Aorta (tissue), 5 donors: ENCODE measurements around the gene LINGO3. TPM values are rescaled to one million over a fixed set of nuclear protein-coding genes. Genes with fewer than 3 reads are reported as not detected.

Experiments
- ATAC-seq: fragments of 200-7000 bp; cut with Tn5 transposase; one replicate; pipeline ENCODE4 v1.9.1; 2022; ENCODE audit warnings: moderate library complexity; ENCODE audit not compliant: low FRiP score
- DNase-seq, 2 donors: peaks; one replicate each; pipeline ENCODE4 v3.0.0-alpha.2; 2020
- H3K27ac ChIP-seq, 2 donors: one replicate each; pipeline ENCODE4 v1.5.1; 2013; ENCODE audit warnings: low read length in 2 of 2, mild to moderate bottlenecking in 2 of 2, moderate library complexity in 2 of 2, control low read depth in 1 of 2, inconsistent platforms in 1 of 2, low read depth in 1 of 2
- H3K27me3 ChIP-seq, 2 donors: one replicate each; pipeline ENCODE4 v1.6.1; 2013; ENCODE audit warnings: control low read depth in 1 of 2, low read length in 1 of 2, mild to moderate bottlenecking in 1 of 2, moderate library complexity in 1 of 2; ENCODE audit not compliant: insufficient read depth in 2 of 2, control insufficient read depth in 1 of 2
- H3K36me3 ChIP-seq, 2 donors: one replicate each; pipeline ENCODE4 v1.6.1; 2013; ENCODE audit warnings: control low read depth in 1 of 2, low read length in 1 of 2, mild to moderate bottlenecking in 1 of 2; ENCODE audit not compliant: insufficient read depth in 2 of 2, control insufficient read depth in 1 of 2
- H3K4me1 ChIP-seq, 2 donors: one replicate each; pipeline ENCODE4 v1.6.1; 2013; ENCODE audit warnings: low read length in 2 of 2, control low read depth in 1 of 2, mild to moderate bottlenecking in 1 of 2, moderate library complexity in 1 of 2; ENCODE audit not compliant: insufficient read depth in 2 of 2, control insufficient read depth in 1 of 2
- H3K4me3 ChIP-seq, 2 donors: one replicate each; pipeline ENCODE4 v1.5.1; 2013; ENCODE audit warnings: low read length in 2 of 2, control low read depth in 1 of 2, mild to moderate bottlenecking in 1 of 2
- H3K9me3 ChIP-seq: one replicate; pipeline ENCODE4 v1.6.1; 2013; ENCODE audit warnings: mild to moderate bottlenecking, low read length; ENCODE audit not compliant: control insufficient read depth
- WGBS, 2 donors: extraction: QIAGEN DNeasy Blood & Tissue Kit; methylation state at CpG; one replicate each; pipeline ENCODE4 v1.1.7; 2013; 5-methylcytosine and 5-hydroxymethylcytosine counted together
- intact Hi-C, 2 donors: fragments of 100-400 bp; cut with DNase I; formaldehyde crosslinking; loops; one replicate each; pipeline versions ENCODE4 v1.14.2 to v1.15.0; 2022
- polyA plus RNA-seq, 2 donors: library from polyadenylated mRNA; stranded (reverse); fragments of 200-250 nt; gene quantifications; one replicate each; pipeline ENCODE4 v1.2.3, GENCODE V29; 2013
- total RNA-seq, 2 donors: library from RNA; stranded (reverse); fragmentation: NEBNext Ultra II Directional; extraction: Animal tissue kit (Norgen Biotek cat#: 25700); gene quantifications; one replicate each; pipeline ENCODE4 v1.2.1, GENCODE V29; 2021
- donor health status: healthy with polysubstance abuse.
- donor health status: Bipolar disorder and iron deficiency.
- donor health status: DM: no; HTN: no; CAD: no.
- donor health status: DM: no; HTN: no; CAD: no.
- donor health status: DM: yes; HTN: yes; CAD: no.

LINGO3 gene
- total and polyA plus RNA-seq, 4 donors, result 0.08 TPM; not detected in 3

DNA sequence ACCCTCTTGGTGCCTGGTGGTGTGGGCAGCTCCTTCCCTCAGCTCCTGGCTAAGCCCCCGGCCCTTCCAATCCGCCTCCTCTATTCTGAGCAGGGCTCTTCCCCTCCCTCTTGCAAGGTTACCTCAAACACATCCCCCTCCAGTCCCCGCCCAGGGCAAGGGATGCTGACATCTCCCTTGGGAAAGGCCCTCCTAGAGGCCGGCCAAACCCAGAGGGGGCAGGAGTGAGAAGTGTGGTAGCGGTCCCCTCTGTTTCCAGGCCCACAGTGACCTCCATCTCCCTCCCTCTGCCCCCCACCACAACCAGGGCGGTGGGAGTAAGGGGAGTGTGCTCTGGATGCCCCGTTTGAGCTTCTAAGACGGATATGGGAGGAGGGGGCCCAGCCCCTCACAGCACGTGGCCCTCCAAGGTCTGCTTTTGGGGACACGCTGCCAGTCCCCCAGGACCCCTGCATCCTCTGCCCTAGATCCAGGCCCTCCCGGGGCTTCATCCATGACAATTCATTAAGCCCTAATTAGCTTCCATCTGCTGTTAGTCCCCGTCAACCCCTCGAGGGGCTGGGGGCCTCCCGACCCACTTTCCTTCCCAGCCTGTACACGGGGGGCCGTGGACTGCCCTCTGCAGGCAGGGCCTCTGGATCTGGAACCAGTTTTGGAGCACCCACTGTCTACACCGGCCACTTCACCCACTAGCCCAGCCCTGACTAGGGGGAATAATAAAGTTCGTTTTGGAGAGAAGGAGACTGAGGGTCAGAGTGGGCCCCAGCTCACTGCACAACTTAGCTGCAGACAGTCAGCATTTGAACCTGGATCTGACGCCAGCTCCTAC lies 2.3 kb downstream of the LINGO3 start:
- 76 to 82% methylated on average over 19 of the region's 19 CpGs for WGBS, 2 donors
- Histone ChIP-seq H3K4me1 (no peaks in the 10 kb centered on the region), H3K9me3 (no peaks in the 10 kb centered on the region), H3K27me3 (no peaks in the 10 kb centered on the region), H3K4me3 (no peak overlapping the region), H3K36me3 (no peaks in the 10 kb centered on the region), H3K27ac (no peak overlapping the region)
- DNase-seq (no peak), ATAC-seq (no peak)
- intact Hi-C loops, result no loop called here

DNA sequence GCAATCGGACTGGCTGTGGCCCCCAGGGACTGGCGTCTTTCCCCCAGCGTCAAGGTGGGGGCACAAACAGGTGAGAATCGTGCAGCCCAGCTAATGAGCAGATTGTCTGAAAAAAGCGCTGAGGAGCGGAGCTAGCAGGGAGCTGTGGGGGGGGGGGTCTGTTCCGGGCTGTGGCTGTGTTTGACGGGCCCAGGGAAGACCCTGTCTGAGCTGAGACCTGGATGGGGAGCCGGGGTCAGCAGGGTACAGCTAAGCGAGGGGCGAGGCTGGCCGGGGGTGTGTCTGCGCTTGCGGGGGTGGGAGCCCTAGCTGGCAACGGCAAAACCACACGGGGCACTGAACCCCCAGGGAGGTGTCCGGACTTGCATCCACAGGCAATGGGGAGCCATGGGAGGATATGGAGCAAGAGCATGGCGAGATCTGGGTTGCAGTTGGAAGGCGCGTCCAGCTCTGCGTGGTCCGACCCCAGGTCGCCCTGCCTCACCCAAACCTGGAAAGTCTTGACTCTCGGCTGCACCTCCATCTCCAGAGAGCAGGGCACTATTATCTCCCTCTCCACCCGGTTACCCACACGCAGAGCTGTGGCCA lies 4.6 kb downstream of the LINGO3 start:
- H3K27me3 ChIP-seq, result no peaks in the 10 kb centered on the region
- no peak for ATAC-seq
- intact Hi-C loops, result no loop called here

DNA sequence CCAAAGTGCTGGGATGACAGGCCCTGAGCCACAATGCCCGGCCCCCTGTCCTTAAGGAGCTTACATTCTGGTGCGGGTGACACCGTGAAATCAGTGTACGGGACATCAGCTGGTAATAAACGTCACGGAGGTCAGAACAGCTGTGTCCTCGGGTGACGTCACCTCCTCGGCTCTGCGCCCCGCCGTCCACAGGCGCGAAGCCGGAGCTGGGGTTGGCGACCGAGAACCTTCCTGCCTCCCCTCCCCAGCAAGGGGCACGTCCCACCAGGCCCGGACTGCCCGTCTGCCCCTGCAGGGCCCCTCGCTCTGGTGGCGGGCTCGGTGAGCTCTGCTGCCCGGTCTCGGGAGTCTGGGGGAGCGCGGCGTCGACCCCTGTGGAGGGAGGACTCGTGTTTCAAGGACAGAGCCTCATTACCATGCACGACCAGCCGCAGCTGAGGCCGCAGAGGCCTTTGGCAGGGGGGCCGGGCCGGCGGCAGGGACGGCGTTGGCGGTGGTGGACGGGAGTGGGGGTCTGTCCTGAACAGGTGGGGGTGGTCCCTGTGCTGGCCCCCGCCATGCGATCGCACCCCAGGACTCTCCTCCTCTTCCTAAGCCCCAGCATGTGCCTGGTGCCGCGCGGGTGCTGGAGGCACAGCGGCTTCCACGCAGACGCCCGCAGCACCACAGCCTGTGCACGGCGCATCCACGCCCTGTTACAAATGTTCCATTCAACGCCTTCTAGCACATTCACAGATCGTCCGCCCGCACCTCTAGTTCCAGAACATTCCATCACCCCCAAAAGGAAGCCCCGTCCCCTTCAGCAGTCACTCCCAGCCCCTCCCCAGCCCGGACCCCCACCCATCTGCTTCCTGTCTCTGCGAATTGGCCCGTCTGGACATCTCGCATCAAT lies 5.4 kb downstream of the LINGO3 start:
- Histone ChIP-seq H3K4me3 (no peak overlapping the region), H3K27ac (no peak overlapping the region), H3K27me3 (no peaks in the 10 kb centered on the region), H3K9me3 (no peaks in the 10 kb centered on the region), H3K36me3 (no peaks in the 10 kb centered on the region), H3K4me1 (no peaks in the 10 kb centered on the region)
- 18 to 22% methylated on average over 61 to 62 of the region's 62 CpGs for WGBS, 2 donors
- intact Hi-C loops, result no loop called here
- DNase-seq, result peak in 1 of 2 donors; percentile 65
- peak; percentile 49 for ATAC-seq

More for the DNA sequence above, 4.6 kb downstream of the LINGO3 start:
- no peak for DNase-seq
- Histone ChIP-seq H3K36me3 (no peaks in the 10 kb centered on the region), H3K4me1 (no peaks in the 10 kb centered on the region), H3K9me3 (no peaks in the 10 kb centered on the region), H3K4me3 (no peak overlapping the region), H3K27ac (no peak overlapping the region)
- 80 to 82% methylated on average over 26 of the region's 26 CpGs for WGBS, 2 donors

DNA sequence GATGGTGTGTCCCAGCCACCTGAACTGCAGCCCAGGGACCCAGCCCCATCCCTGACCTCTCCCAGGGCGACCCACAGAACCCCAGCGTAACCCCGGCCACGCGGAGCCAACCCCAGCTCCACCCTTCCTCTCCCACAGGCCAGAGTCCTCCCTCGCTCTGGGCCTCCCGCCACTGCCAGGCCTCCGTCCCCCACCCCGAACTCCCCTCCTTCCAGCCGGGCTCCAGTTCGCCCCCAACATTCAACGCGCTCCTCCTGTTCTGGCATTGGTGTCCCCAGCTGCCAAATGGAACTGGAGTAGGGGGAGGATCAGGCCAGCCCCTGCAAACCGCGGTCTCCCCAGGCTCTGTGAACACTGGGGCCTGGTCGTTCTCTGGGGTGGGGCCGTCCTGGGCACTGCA lies 7.4 kb downstream of the LINGO3 start:
- intact Hi-C loops, result no loop called here
- Histone ChIP-seq H3K4me1 (no peaks in the 10 kb centered on the region), H3K36me3 (no peaks in the 10 kb centered on the region), H3K4me3 (no peak overlapping the region), H3K27me3 (no peaks in the 10 kb centered on the region), H3K9me3 (no peaks in the 10 kb centered on the region), H3K27ac (no peak overlapping the region)
- 78 to 82% methylated on average over 15 to 17 of the region's 17 CpGs for WGBS, 2 donors
- no peak for DNase-seq
- ATAC-seq, result no peak

DNA sequence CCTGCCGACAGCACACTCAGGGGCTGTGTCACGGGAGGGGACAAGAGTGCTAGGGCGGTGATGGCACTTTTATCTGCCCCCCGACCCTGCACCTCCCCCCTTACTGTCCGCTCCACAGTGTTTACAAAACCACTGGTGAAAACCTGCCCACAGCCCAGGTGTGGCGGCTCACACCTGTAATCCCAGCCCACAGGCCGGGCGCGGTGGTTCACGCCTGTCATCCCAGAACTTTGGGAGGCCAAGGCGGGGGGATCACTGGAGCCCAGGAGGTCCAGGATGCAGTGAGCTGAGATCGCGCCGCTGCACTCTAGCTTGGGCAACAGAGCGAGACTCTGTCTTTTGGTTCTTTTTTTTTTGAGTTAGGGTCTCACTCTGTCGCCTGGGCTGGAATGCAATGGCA lies 11.8 kb downstream of the LINGO3 start:
- DNase-seq, result peak in 1 of 2 donors; percentile 42
- Histone ChIP-seq H3K27me3 (no peaks in the 10 kb centered on the region), H3K4me1 (no peaks in the 10 kb centered on the region), H3K9me3 (no peaks in the 10 kb centered on the region), H3K36me3 (no peaks in the 10 kb centered on the region), H3K4me3 (no peak overlapping the region), H3K27ac (no peak overlapping the region)
- 93 to 95% methylated on average over 16 of the region's 16 CpGs for WGBS, 2 donors
- ATAC-seq, result no peak
- intact Hi-C loops, result no loop called here

DNA sequence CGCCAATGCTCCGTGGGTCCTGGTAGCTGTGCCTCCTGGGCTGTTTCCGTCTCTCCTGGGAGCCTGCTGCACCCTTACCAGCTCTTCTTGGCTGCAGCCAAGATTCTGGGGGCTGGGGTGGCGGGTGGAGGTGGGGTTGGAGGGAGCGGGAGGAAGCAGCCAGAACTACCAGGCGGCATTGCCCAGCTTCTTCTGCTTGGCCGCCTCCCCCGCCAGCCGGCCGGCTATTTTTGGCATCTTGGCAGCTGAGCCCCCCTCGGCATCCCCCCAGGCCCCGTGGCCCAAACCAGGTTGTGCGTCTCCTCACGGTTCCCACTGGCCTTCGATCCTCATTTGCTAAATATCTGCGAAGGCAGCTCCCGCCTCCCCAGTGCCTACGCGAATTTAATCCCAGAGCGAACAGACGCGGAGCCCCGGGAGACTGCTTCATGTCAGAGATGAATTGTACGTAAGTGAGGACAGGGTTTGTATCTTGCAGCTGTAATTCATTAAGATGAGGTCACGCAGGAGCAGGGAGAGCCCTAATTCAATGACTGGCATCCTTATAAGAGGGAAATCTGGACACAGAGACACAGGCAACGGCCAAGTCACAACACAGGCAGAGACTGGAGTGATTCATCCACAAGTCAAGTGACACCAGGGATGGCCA lies 13.1 kb downstream of the LINGO3 start:
- no peaks in the 10 kb centered on the region for H3K4me1 ChIP-seq
- H3K9me3 ChIP-seq, result no peaks in the 10 kb centered on the region
- H3K27me3 ChIP-seq, result no peaks in the 10 kb centered on the region
- WGBS, 2 donors, result 1 to 4% methylated on average over 26 of the region's 26 CpGs
- ATAC-seq, result peak; percentile 44
- H3K27ac ChIP-seq, result no peak overlapping the region
- no peaks in the 10 kb centered on the region for H3K36me3 ChIP-seq
- peak overlapping the region in 1 of 2 donors; percentile 22 for H3K4me3 ChIP-seq
- DNase-seq, result peak; percentile 54 to 78
- intact Hi-C loops, result no loop called here

DNA sequence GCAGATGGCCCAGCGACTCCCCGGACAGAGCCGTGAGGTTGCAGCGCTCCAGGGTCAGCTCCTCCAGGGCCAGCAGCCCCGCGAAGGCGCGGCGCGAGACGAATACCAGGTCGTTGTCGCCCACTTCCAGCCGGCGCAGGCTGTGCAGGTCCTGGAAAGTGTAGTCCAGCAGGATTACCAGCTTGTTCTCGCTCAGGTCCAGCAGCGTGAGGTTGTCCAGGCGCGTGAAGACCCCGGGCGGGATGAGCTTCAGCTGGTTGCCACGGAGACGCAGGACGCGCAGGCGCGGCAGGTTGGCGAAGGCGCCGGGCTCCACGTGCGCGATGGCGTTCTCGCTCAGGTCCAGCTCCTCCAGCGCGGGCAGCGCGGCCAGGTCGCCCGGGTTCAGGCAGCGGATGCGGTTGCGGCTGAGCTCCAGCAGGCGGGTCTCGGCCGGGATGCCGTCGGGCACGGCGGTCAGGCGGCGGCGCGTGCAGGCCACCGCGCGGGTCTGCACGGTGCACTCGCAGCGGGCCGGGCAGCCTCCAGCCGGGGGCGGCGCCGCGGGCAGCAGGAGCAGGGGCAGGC lies 16.7 kb downstream of the LINGO3 start:
- H3K36me3 ChIP-seq, result no peaks in the 10 kb centered on the region
- ATAC-seq, result no peak
- no peaks in the 10 kb centered on the region for H3K27me3 ChIP-seq
- H3K27ac ChIP-seq, result no peak overlapping the region
- 4 to 5% methylated on average over 62 to 67 of the region's 67 CpGs for WGBS, 2 donors
- intact Hi-C loops, result no loop called here
- H3K4me1 ChIP-seq, result no peaks in the 10 kb centered on the region
- H3K9me3 ChIP-seq, result no peaks in the 10 kb centered on the region
- no peak overlapping the region for H3K4me3 ChIP-seq
- peak; percentile 45 to 78 for DNase-seq
